Caco-2 (cell line): ENCODE data around the gene FAM184A. TPM values are rescaled to one million over a fixed set of nuclear protein-coding genes. Genes with fewer than 3 reads are reported as not detected.

ENCODE experiments used
- BruUV-seq: library from RNA; stranded (reverse); fragments of 400-500 nt; replicated peaks from 2 replicates; lab custom pipeline; 2021; lab: Mats Ljungman, UMichigan
- CTCF ChIA-PET: fragments of 300-600 bp; sonication (Branson Sonifier 250); formaldehyde crosslinking; loops from one replicate; lab custom pipeline; 2022; ENCODE audit warnings: antibody characterized with exemption; lab: Charles Lee
- POLR2A ChIA-PET: fragments of 300-600 bp; sonication (Branson Sonifier 250); formaldehyde crosslinking; loops from one replicate; lab custom pipeline; 2022; ENCODE audit warnings: antibody characterized with exemption; lab: Charles Lee
- DNase-seq, 2 experiments: peaks; one replicate each; pipeline versions ENCODE4 v3.0.0 to v3.0.0-alpha.2; 2020 to 2022
- H3K27me3 ChIP-seq: replicated peaks from 2 replicates; pipeline ENCODE4 v1.6.0; 2011; ENCODE audit warnings: low read length; ENCODE audit not compliant: control insufficient read depth, insufficient read depth
- H3K36me3 ChIP-seq: 2 replicates; pipeline ENCODE4 v1.5.1; 2011; ENCODE audit warnings: low read length; ENCODE audit not compliant: control insufficient read depth, insufficient read depth
- H3K4me1 ChIP-seq: fragments of 250-450 bp; sonication (Bioruptor Pico); 2 replicates; pipeline ENCODE4 v1.5.1; 2020; ENCODE audit warnings: mild to moderate bottlenecking
- H3K4me3 ChIP-seq: 2 replicates; pipeline ENCODE4 v1.5.1; 2011; ENCODE audit warnings: low read depth, mild to moderate bottlenecking, control low read depth, low read length
- H3K9me3 ChIP-seq: fragments of 250-450 bp; sonication (Bioruptor Pico); 2 replicates; pipeline ENCODE4 v1.5.1; 2020; ENCODE audit warnings: mild to moderate bottlenecking, moderate library complexity
- H3K27ac Mint-ChIP-seq: one replicate; pipeline ENCODE4 v1.8.0; 2022; ENCODE audit warnings: mixed read lengths; ENCODE audit not compliant: unreplicated experiment
- H3K27me3 Mint-ChIP-seq: one replicate; pipeline ENCODE4 v1.8.0; 2022; ENCODE audit warnings: mixed read lengths; ENCODE audit not compliant: insufficient read depth, unreplicated experiment
- H3K36me3 Mint-ChIP-seq: one replicate; pipeline ENCODE4 v1.8.0; 2022; ENCODE audit warnings: mild to moderate bottlenecking, mixed read lengths; ENCODE audit not compliant: insufficient read depth, unreplicated experiment
- H3K4me1 Mint-ChIP-seq: one replicate; pipeline ENCODE4 v1.8.0; 2022; ENCODE audit warnings: low read depth, mixed read lengths; ENCODE audit not compliant: unreplicated experiment
- H3K4me3 Mint-ChIP-seq: one replicate; pipeline ENCODE4 v1.8.0; 2022; ENCODE audit warnings: mild to moderate bottlenecking, moderate library complexity, mixed read lengths; ENCODE audit not compliant: unreplicated experiment
- H3K9me3 Mint-ChIP-seq: one replicate; pipeline ENCODE4 v1.8.0; 2022; ENCODE audit warnings: mixed read lengths; ENCODE audit not compliant: unreplicated experiment
- CTCF ChIP-seq, 2 experiments: fragments of 200-600 bp in 1 of 2; IDR thresholded peaks; 1 replicate in 1 of 2; 2 replicates in 1 of 2; pipeline versions ENCODE4 v1.5.1 to v1.8.0; 2011 to 2022; ENCODE audit warnings: antibody characterized with exemption in 1 of 2, control low read depth in 1 of 2, inconsistent platforms in 1 of 2, low read depth in 1 of 2, low read length in 1 of 2, mild to moderate bottlenecking in 1 of 2, moderate library complexity in 1 of 2; ENCODE audit not compliant: insufficient read depth in 1 of 2, severe bottlenecking in 1 of 2, unreplicated experiment in 1 of 2
- intact Hi-C: fragments of 100-400 bp; cut with micrococcal nuclease; formaldehyde crosslinking; loops from one replicate; pipeline ENCODE4 v1.10.0; 2022; ENCODE audit not compliant: unreplicated experiment
- microRNA-seq: library from miRNA; unstranded; fragments of <30 nt; microRNA quantifications from one replicate; pipeline ENCODE4 v1.2.0, GENCODE V29; 2022
- total RNA-seq: library from RNA; stranded (reverse); gene quantifications from 2 replicates; pipeline ENCODE4 v1.2.3, GENCODE V29; 2022

Gene FAM184A
- total RNA-seq, 1 experiment from 2014 or later: 10.8 TPM

- no peaks in the 10 kb centered on the region for H3K27me3 Mint-ChIP-seq
- no peak for TF ChIP-seq CTCF (IDR thresholded peaks at IDR 0.05; ENCODE audit: insufficient read depth in 1 of 2, low read depth in 1 of 2, low read length in 1 of 2, severe bottlenecking in 1 of 2, unreplicated experiment in 1 of 2)
- POLR2A ChIA-PET: no interaction called here
- intact Hi-C loops: no loop called here
- Histone ChIP-seq H3K4me3 (no peak overlapping the region), H3K27me3 (no peaks in the 10 kb centered on the region), H3K4me1 (peaks cover 7% of the 10 kb centered on the region), H3K9me3 (no peaks in the 10 kb centered on the region), H3K36me3 (no peaks in the 10 kb centered on the region)
- no peak overlapping the region for H3K4me3 Mint-ChIP-seq
- H3K27ac Mint-ChIP-seq: no peak overlapping the region
- H3K9me3 Mint-ChIP-seq: no peaks in the 10 kb centered on the region
- CTCF ChIA-PET: no interaction called here
- peaks cover 39% of the 10 kb centered on the region for H3K36me3 Mint-ChIP-seq
- no TSS peak for BruUV-seq
- H3K4me1 Mint-ChIP-seq: no peaks in the 10 kb centered on the region
- no peak for DNase-seq
These were observed 165.8 kb downstream of the FAM184A start for GRCh38 chr6:118912646-118913045.

Small RNA genes lying within 50 kb of the gene (microRNA-seq; reads per million reads assigned to microRNA genes)
- gene MIR548B: 1.1 reads per million

Other genes starting within 250 kb of the FAM184A start
- gene ASF1A, start 184.5 kb downstream of the FAM184A start, total RNA-seq: 21.9 and 22.5 TPM in 2 replicates
- 13.4 and 14.4 TPM in 2 replicates for gene MCM9, start 143.5 kb downstream of the FAM184A start, total RNA-seq